K562 (cell line): ENCODE data around the gene PIK3CA. TPM values are rescaled to one million over a fixed set of nuclear protein-coding genes. Genes with fewer than 3 reads are reported as not detected.

Experiments used
- AFF1 ChIP-seq, 2 experiments: fragments of 450-650 bp; IDR thresholded peaks; 2 replicates each; pipeline ENCODE4 v1.6.1; 2018; ENCODE audit warnings: mild to moderate bottlenecking in 2 of 2, low read depth in 1 of 2; ENCODE audit not compliant: partially characterized antibody in 2 of 2
- CEBPB ChIP-seq: fragments of 450-650 bp; IDR thresholded peaks from 2 replicates; pipeline ENCODE4 v1.6.1; 2016; ENCODE audit warnings: missing genetic modification characterization, missing compliant biosample characterization
- E2F3 ChIP-seq: fragments of 250-450 bp; sonication (Bioruptor Pico); IDR thresholded peaks from 2 replicates; pipeline ENCODE4 v1.4.0; 2020; ENCODE audit warnings: mild to moderate bottlenecking
- GABPA ChIP-seq: fragments of 200-800 bp; sonication (Bioruptor generic); conservative IDR thresholded peaks from 2 replicates; pipeline ENCODE4 v1.6.1; 2016; ENCODE audit warnings: low read depth, missing genetic modification characterization, missing compliant biosample characterization
- HDAC1 ChIP-seq, 2 experiments: fragments of 450-650 bp; IDR thresholded peaks; 2 replicates each; pipeline ENCODE4 v1.6.1; 2016 to 2017; ENCODE audit warnings: inconsistent platforms in 1 of 2, mild to moderate bottlenecking in 1 of 2, moderate library complexity in 1 of 2
- HDGF ChIP-seq: fragments of 450-650 bp; IDR thresholded peaks from 2 replicates; pipeline ENCODE4 v1.6.1; 2016
- KLF10 ChIP-seq: fragments of 250-450 bp; sonication (Bioruptor Pico); IDR thresholded peaks from 2 replicates; pipeline ENCODE4 v1.6.1; 2021; ENCODE audit warnings: matching md5 sums
- MCM3 ChIP-seq: fragments of 450-650 bp; IDR thresholded peaks from 2 replicates; pipeline ENCODE4 v1.6.1; 2016
- MCM7 ChIP-seq, 2 experiments: fragments of 450-650 bp; IDR thresholded peaks; 2 replicates each; pipeline ENCODE4 v1.6.1; 2016 to 2018
- MED1 ChIP-seq: sonication (generic); formaldehyde crosslinking; IDR thresholded peaks from 2 replicates; pipeline ENCODE4 v1.8.1; 2023; ENCODE audit warnings: missing genetic modification reagents, borderline replicate concordance
- MTA2 ChIP-seq: fragments of 450-650 bp; IDR thresholded peaks from 2 replicates; pipeline ENCODE4 v1.6.1; 2016; ENCODE audit warnings: low read depth
- NBN ChIP-seq: fragments of 450-650 bp; IDR thresholded peaks from 2 replicates; pipeline ENCODE4 v1.6.1; 2016; ENCODE audit warnings: low read depth, mild to moderate bottlenecking
- NELFE ChIP-seq: IDR thresholded peaks from 2 replicates; pipeline ENCODE4 v1.6.1; 2011; ENCODE audit warnings: mild to moderate bottlenecking; ENCODE audit not compliant: insufficient read depth, insufficient read length
- PHTF2 ChIP-seq: fragments of 250-450 bp; sonication (Bioruptor Pico); IDR thresholded peaks from 2 replicates; pipeline ENCODE4 v1.5.0; 2021; ENCODE audit warnings: mild to moderate bottlenecking
- SMAD2 ChIP-seq: fragments of 150-350 bp; IDR thresholded peaks from 2 replicates; pipeline ENCODE4 v1.6.1; 2014; ENCODE audit warnings: low read depth, mild to moderate bottlenecking, low read length
- SMARCA5 ChIP-seq: fragments of 450-650 bp; IDR thresholded peaks from 2 replicates; pipeline ENCODE4 v1.6.1; 2016
- SPI1 ChIP-seq: IDR thresholded peaks from 2 replicates; pipeline ENCODE4 v1.6.1; 2011; ENCODE audit warnings: low read depth, low read length, control low read depth, borderline replicate concordance
- SREBF2 ChIP-seq: sonication (generic); formaldehyde crosslinking; IDR thresholded peaks from 2 replicates; pipeline ENCODE4 v1.4.0; 2020; ENCODE audit warnings: mild to moderate bottlenecking, missing genetic modification reagents
- TCFL5 ChIP-seq: fragments of 250-450 bp; sonication (Bioruptor Pico); conservative IDR thresholded peaks from 2 replicates; pipeline ENCODE4 v1.6.1; 2021; ENCODE audit warnings: mild to moderate bottlenecking, moderate library complexity, matching md5 sums
- TSC22D4 ChIP-seq: fragments of 450-650 bp; IDR thresholded peaks from 2 replicates; pipeline ENCODE4 v1.6.1; 2016; ENCODE audit warnings: missing genetic modification characterization, missing biosample characterization, control low read depth
- U2AF2 ChIP-seq: fragments of 200-400 bp; formaldehyde crosslinking; optimal IDR thresholded peaks from 2 replicates; pipeline ENCODE3; 2017; ENCODE audit warnings: low read depth, mild to moderate bottlenecking, low read length
- ZNF224 ChIP-seq: sonication (generic); formaldehyde crosslinking; IDR thresholded peaks from 2 replicates; pipeline ENCODE4 v1.8.0; 2022; ENCODE audit warnings: mild to moderate bottlenecking, missing genetic modification reagents
- ZNF512 ChIP-seq: IDR thresholded peaks from 2 replicates; pipeline ENCODE4 v1.6.1; 2016; ENCODE audit warnings: missing genetic modification characterization, missing compliant biosample characterization
- polyA plus RNA-seq, 8 experiments: library from polyadenylated mRNA; depleted of rRNA in 4 of 8; stranded (reverse) in 5 of 8; unstranded in 3 of 8; fragments of >200 nt; fragmentation: Nextera tagmentation in 2 of 8; fragmentation: Illumina TruSeq in 1 of 8; extraction: Ambion mirVana in 2 of 8; extraction: Trizol in 1 of 8; gene quantifications; 2 replicates each; pipeline versions ENCODE4 v1.2.1 to v1.2.3, GENCODE V29; 2011 to 2014; ENCODE audit warnings: inconsistent platforms in 1 of 8, missing spikeins in 1 of 8
- total RNA-seq, 7 experiments: library from RNA; depleted of rRNA in 6 of 7; stranded (reverse); fragments of >200 nt in 6 of 7; fragmentation: Illumina TruSeq in 2 of 7; extraction: Trizol in 2 of 7; gene quantifications; 2 replicates each; pipeline versions ENCODE4 v1.2.1 to v1.2.3, GENCODE V29; 2011 to 2021; ENCODE audit warnings: low replicate concordance in 1 of 7

PIK3CA gene
- total and polyA plus RNA-seq, 9 of the 15 experiments (the other 6 are each of a cell fraction or from before 2014, with no cell fraction given) = 3.8 to 19.4 (median 10.8) TPM

GRCh38 chr3:179266701-179267211, 118.6 kb downstream of the PIK3CA start (continued):
- no peak for TF ChIP-seq NELFE
- no peak for TF ChIP-seq CEBPB (tag)
- TF ChIP-seq MCM7 (IDR thresholded peaks at IDR 0.05) = no peak
- TF ChIP-seq GABPA (tag) = no peak
- no peak for TF ChIP-seq MED1
- TF ChIP-seq E2F3 (CRISPR knock-in tag) = no peak
- TF ChIP-seq SPI1 = no peak
- TF ChIP-seq HDAC1 (IDR thresholded peaks at IDR 0.05) = no peak
- TF ChIP-seq TCFL5 (CRISPR knock-in tag) = no peak
- no peak for TF ChIP-seq NBN
- no peak for TF ChIP-seq U2AF2
- TF ChIP-seq HDGF = no peak
- TF ChIP-seq TSC22D4 = no peak
- no peak for TF ChIP-seq KLF10
- no peak for TF ChIP-seq PHTF2 (CRISPR knock-in tag)
- no peak for TF ChIP-seq ZNF224
- no peak for TF ChIP-seq MCM3
- no peak for TF ChIP-seq MTA2
- no peak for TF ChIP-seq SMAD2
- no peak for TF ChIP-seq SREBF2 (CRISPR knock-in tag)
- TF ChIP-seq AFF1 (IDR thresholded peaks at IDR 0.05; ENCODE audit: low read depth in 1 of 2, partially characterized antibody in 2 of 2) = no peak
- no peak for TF ChIP-seq SMARCA5
- TF ChIP-seq ZNF512 (tag) = no peak
